Nephron (organoid): ENCODE measurements around the gene AP4S1.

Experiments
- H3K27ac Mint-ChIP-seq, 3 experiments: 2 replicates each; pipeline ENCODE4 v1.8.0; 2020; ENCODE audit warnings: mixed read lengths in 3 of 3, mild to moderate bottlenecking in 2 of 3, moderate library complexity in 1 of 3
- H3K27me3 Mint-ChIP-seq: 2 replicates; pipeline ENCODE4 v1.8.0; 2021; ENCODE audit warnings: low read depth, mild to moderate bottlenecking, moderate library complexity, mixed read lengths
- H3K36me3 Mint-ChIP-seq: 2 replicates; pipeline ENCODE4 v1.8.0; 2020; ENCODE audit warnings: low read depth, mixed read lengths
- H3K4me1 Mint-ChIP-seq: 2 replicates; pipeline ENCODE4 v1.8.0; 2020; ENCODE audit warnings: mixed read lengths
- H3K4me3 Mint-ChIP-seq, 3 experiments: 2 replicates each; pipeline ENCODE4 v1.8.0; 2020; ENCODE audit warnings: mild to moderate bottlenecking in 3 of 3, mixed read lengths in 3 of 3, moderate library complexity in 2 of 3
- H3K9me3 Mint-ChIP-seq: 2 replicates; pipeline ENCODE4 v1.8.0; 2020; ENCODE audit warnings: mixed read lengths
- TF ChIP-seq, protein P1 (sequence below), 3 experiments: fragments of 200-600 bp; sonication (generic); IDR thresholded peaks; one replicate each; pipeline ENCODE4 v1.5.0; 2021; ENCODE audit warnings: antibody characterized with exemption in 3 of 3; ENCODE audit not compliant: unreplicated experiment in 3 of 3

Gene AP4S1

DNA sequence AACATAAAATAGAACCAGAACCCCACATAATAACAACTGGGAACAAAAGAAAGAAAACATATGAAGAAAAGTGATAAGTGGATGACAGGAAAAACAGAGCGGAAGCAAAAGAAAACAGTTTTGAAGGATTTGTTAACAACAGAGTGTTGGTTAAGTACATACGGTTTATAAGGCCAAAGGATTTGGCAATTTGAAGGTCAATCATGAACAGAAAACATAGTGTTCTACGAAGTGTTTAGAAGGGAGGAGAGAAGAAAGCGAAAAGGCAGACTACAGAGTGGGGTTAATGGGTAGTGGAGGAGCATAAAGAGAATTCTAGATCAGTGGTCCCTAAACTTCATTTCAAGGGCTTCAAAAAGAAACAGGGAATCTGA lies 3.9 kb upstream of the AP4S1 start:
- Mint-ChIP-seq H3K27me3 (no peaks in the 10 kb centered on the region), H3K4me3 (peak overlapping the region; percentile 2 to 47 (median 25)), H3K27ac (peak overlapping the region in 1 of 3 experiments; percentile 34), H3K9me3 (peaks cover 7% of the 10 kb centered on the region), H3K36me3 (peaks cover 30% of the 10 kb centered on the region), H3K4me1 (peaks cover 34% of the 10 kb centered on the region)
- TF ChIP-seq, protein P1, sequence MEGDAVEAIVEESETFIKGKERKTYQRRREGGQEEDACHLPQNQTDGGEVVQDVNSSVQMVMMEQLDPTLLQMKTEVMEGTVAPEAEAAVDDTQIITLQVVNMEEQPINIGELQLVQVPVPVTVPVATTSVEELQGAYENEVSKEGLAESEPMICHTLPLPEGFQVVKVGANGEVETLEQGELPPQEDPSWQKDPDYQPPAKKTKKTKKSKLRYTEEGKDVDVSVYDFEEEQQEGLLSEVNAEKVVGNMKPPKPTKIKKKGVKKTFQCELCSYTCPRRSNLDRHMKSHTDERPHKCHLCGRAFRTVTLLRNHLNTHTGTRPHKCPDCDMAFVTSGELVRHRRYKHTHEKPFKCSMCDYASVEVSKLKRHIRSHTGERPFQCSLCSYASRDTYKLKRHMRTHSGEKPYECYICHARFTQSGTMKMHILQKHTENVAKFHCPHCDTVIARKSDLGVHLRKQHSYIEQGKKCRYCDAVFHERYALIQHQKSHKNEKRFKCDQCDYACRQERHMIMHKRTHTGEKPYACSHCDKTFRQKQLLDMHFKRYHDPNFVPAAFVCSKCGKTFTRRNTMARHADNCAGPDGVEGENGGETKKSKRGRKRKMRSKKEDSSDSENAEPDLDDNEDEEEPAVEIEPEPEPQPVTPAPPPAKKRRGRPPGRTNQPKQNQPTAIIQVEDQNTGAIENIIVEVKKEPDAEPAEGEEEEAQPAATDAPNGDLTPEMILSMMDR (IDR thresholded peaks at IDR 0.05; ENCODE audit: unreplicated experiment in 3 of 3), result no peak

DNA sequence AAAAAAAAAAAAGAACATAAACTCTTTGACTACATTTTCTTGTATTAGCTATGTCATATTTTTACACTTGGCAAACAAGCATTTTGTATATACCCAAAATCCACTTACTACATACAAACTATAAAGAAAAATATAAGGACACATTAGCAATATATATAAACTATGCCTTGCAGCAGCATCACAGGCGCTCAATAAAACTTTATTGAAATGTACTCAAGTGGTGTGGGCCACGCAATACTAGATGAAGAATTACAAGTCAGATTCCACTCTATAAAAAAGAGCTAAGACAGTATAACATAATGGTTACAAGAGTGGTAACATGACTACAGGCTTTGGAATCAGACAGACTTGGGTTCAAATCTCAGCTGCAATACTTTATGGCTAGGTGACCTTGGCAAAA lies 3.1 kb upstream of the AP4S1 start:
- TF ChIP-seq, protein P1 (IDR thresholded peaks at IDR 0.05; ENCODE audit: unreplicated experiment in 3 of 3), result no peak
- H3K4me3 Mint-ChIP-seq, result peak overlapping the region in 1 of 3 experiments; percentile 13
- H3K4me1 Mint-ChIP-seq, result peaks cover 38% of the 10 kb centered on the region
- no peaks in the 10 kb centered on the region for H3K27me3 Mint-ChIP-seq
- H3K9me3 Mint-ChIP-seq, result peaks cover 7% of the 10 kb centered on the region
- peak overlapping the region; percentile 44 to 92 (median 81) for H3K27ac Mint-ChIP-seq
- H3K36me3 Mint-ChIP-seq, result peaks cover 30% of the 10 kb centered on the region

- TF ChIP-seq, protein P1 (IDR thresholded peaks at IDR 0.05; ENCODE audit: unreplicated experiment in 3 of 3), result no peak
- Mint-ChIP-seq H3K27me3 (no peaks in the 10 kb centered on the region), H3K4me3 (peak overlapping the region; percentile 81 to 93 (median 82)), H3K9me3 (peaks cover 7% of the 10 kb centered on the region), H3K36me3 (peaks cover 26% of the 10 kb centered on the region), H3K4me1 (peaks cover 37% of the 10 kb centered on the region), H3K27ac (peak overlapping the region; percentile 82 to 92 (median 87))
Measured at GRCh38 chr14:31024010-31024480, 1.4 kb upstream of the AP4S1 start.

DNA sequence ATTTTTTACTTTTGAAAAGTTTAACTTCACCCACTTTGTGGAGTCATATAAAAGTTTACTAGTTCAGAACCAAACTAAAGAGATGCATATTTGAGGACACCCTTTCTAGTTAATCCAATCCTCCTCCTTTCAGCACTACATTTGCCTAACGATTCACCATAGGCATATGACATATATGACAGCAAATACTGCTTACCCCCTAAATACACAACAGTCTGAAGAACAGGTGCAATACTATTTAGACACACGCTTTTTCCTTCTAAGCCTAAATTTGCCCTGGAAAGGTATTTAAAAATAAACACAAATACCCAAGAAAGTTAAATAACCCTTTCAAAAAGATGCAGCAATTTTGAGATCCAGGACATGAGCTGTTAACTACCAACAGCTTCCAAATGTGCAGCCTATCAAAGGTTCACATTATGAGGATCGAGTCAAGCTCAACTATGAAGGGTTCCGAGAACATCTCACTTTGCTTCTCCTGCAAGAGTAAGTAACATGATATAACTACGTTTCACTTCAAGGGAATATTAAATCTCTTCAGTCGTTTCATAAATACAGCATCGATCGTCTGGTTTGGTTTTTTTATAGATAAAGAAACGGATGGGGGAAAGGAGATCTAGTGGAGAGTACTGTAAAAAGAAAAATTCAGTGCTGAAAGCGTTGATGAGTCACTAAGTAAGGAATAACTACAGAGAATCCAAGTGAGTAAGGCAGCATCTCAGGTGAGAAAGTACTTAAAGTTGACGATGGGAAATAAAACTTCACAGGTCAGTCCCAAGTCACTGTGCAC lies 677 bp upstream of the AP4S1 start:
- Mint-ChIP-seq H3K36me3 (peaks cover 26% of the 10 kb centered on the region), H3K4me3 (peak overlapping the region; percentile 93 to 97 (median 93)), H3K4me1 (peaks cover 40% of the 10 kb centered on the region), H3K27me3 (no peaks in the 10 kb centered on the region), H3K27ac (peak overlapping the region; percentile 92 to 97 (median 96)), H3K9me3 (peaks cover 7% of the 10 kb centered on the region)
- TF ChIP-seq, protein P1 (IDR thresholded peaks at IDR 0.05; ENCODE audit: unreplicated experiment in 3 of 3), result no peak

DNA sequence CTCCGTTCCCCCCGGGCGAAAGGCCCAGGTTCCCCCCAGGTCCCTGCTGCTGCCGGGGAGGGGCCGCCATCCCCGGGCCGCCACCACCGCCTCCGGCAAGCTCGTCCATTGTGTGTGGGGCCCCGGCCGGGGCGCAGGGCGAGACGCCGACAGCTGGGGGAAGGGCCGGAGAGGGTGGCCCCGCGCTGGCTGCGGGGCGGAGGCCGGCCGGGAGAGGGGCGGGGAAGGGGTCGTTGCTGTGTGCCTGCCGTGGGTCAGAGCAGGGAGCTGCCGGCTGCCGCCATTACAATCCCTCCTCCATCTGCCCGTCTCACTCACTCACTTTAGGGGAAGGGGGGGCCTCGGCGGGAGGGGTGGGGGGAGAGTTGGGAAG lies 614 bp downstream of the AP4S1 start, which contains the start of gene STRN3:
STRN3 (minus strand) TSS at position 303 of the 373 bp plus-strand sequence; CDS start at position 109, 194 bp downstream.
- Mint-ChIP-seq H3K9me3 (peaks cover 4% of the 10 kb centered on the region), H3K4me1 (peaks cover 40% of the 10 kb centered on the region), H3K36me3 (peaks cover 16% of the 10 kb centered on the region), H3K4me3 (peak within 1 kb of the TSS; percentile 93 to 97 (median 93)), H3K27ac (peak within 1 kb of the TSS; percentile 97 to 99 (median 98)), H3K27me3 (no peaks in the 10 kb centered on the region)
- TF ChIP-seq, protein P1 (IDR thresholded peaks at IDR 0.05; ENCODE audit: unreplicated experiment in 3 of 3), result no peak
